ENCODE data around the gene ANXA4.

DNA sequence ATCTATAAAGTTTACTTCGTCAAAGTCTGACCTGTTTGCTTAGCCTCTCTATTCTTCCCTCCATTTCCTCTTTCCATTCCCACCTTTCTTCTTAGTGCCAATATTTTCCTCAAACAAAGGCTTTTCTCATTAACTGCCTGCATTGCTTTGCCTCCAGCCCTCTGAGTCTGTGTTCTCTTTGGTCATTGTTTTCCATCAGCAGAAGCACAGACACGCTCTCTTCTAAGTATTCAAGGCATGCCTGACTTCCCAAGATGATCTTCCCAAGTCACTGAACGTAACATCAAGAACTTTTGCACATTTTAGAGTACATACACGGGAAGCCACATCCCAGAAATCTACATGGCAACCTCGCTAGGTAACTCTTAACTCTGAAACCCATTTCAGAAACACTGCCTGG is 32.6 kb upstream of the ANXA4 start:
- no peak for TF ChIP-seq POLR2A (IDR thresholded peaks at IDR 0.05)
- TF ChIP-seq, protein P1, sequence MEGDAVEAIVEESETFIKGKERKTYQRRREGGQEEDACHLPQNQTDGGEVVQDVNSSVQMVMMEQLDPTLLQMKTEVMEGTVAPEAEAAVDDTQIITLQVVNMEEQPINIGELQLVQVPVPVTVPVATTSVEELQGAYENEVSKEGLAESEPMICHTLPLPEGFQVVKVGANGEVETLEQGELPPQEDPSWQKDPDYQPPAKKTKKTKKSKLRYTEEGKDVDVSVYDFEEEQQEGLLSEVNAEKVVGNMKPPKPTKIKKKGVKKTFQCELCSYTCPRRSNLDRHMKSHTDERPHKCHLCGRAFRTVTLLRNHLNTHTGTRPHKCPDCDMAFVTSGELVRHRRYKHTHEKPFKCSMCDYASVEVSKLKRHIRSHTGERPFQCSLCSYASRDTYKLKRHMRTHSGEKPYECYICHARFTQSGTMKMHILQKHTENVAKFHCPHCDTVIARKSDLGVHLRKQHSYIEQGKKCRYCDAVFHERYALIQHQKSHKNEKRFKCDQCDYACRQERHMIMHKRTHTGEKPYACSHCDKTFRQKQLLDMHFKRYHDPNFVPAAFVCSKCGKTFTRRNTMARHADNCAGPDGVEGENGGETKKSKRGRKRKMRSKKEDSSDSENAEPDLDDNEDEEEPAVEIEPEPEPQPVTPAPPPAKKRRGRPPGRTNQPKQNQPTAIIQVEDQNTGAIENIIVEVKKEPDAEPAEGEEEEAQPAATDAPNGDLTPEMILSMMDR (IDR thresholded peaks at IDR 0.05) = no peak
